HG03439 (cell line): ENCODE measurements around the gene GALNT17.

Source experiments
- ATAC-seq: cut with Tn5 transposase; IDR thresholded peaks from one replicate; pipeline ENCODE4 v1.9.1; 2021; ENCODE audit warnings: mild to moderate bottlenecking, moderate library complexity; ENCODE audit not compliant: unreplicated experiment

Gene GALNT17

DNA sequence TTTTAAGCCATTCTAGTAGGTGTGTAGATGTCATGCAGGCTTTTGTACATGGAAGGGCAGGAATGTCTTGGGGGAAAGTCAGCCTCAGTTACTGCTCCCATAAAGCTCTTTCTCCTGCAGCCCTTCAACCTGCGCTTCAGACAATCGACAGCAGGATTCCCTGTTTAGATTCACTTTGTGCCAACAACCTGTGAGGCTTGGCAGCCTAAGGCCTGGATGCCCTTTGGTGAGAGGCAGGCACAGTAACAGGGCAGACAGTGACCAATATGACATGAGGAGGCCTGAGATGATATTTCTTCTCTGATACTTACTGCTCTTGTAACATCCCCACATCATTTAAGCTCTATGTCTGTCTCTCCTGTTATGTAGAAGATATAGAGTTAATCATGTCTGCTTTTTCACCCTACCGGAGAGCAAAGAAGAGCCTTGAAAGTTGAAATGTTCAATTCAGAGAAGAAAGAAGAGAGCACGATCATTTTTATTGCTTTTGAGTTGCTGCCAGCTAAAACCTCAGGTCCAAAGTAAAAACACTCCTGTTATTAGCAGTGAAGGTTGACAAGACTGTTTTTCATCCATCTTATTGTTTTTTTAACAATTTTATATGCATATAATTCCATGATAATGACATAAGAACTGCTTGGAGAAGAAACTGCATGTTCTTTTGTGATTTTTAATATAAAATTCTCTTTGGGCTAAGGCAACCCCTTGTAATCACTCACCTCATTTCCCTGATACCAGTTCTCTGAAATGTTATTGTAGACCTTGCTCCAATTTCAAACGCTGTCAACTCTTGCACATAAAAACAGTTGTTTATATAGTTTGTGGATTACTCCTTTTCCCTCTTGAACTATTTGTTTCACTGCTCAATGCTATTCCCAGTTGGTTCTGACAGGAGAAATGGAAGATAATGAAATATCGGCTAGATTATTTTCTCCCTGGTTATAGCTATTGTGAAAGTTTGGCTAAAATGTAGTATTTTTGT is 140.9 kb downstream of the GALNT17 start:
- ATAC-seq: no peak

- no peak for ATAC-seq
These were observed 146.3 kb downstream of the GALNT17 start for GRCh38 chr7:71278257-71278656.

DNA sequence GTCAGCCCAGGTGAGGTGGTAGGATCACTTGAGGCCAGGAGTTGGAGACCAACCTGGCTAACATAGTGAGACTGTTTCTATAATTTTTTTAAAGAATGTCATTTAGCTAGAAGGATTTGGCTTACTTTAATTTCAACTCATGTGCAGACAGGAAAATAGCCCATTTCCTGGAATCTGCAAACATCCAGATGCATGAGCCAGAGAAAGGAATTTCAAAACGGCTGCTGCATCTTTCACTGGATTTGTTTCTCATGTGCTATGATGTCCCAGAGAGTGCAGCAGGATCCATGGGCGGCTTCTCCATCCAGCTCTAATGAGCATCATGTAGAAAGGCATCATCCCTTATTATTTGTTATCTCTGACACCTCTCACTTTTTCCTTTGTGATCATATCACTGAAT is 149.3 kb downstream of the GALNT17 start:
- ATAC-seq: no peak

GRCh38 chr7:71283802-71284201 is 151.9 kb downstream of the GALNT17 start:
- ATAC-seq: no peak

GRCh38 chr7:71285571-71286145 is 153.7 kb downstream of the GALNT17 start:
- ATAC-seq: no peak

DNA sequence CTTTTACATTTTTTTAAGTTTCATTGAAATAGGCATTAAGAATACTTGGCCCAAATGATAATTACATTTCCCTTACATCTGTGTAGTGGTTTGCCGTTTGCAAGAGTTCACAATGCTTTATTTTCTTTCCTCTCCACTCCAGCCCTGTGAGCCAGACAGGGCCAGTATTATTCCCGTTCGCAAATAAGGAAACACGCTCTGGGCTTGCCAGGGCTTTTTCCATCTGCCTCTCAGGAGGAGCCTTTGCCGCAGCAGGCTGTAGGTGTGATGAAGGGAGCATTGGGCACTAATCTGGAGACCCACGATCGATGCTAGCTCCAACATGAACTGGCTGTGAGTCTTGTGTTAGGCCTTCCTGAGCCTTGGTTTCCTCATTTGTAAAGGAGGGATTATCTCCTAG is 154.4 kb downstream of the GALNT17 start:
- no peak for ATAC-seq

GRCh38 chr7:71286924-71287323 is 155.0 kb downstream of the GALNT17 start:
- ATAC-seq: no peak

DNA sequence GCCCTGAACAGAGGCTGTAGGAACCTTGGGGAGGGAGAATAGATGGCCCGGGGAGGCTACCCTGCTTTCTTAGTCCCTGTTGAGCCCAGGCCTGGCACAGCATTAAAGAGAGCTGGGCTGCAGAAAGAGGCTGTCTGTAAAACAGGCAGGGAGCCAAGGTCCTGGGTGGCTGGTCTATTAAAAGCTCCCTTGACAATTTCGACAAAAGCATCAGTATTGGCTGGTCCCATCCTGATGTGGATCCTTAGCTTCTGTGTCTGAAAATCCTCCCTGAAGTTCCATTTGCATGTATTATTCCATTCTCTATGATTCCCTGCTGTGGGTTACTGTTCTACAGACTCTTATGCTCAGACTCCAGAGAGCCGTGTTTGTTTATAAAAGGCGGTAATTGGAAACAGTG is 158.5 kb downstream of the GALNT17 start:
- ATAC-seq: no peak

DNA sequence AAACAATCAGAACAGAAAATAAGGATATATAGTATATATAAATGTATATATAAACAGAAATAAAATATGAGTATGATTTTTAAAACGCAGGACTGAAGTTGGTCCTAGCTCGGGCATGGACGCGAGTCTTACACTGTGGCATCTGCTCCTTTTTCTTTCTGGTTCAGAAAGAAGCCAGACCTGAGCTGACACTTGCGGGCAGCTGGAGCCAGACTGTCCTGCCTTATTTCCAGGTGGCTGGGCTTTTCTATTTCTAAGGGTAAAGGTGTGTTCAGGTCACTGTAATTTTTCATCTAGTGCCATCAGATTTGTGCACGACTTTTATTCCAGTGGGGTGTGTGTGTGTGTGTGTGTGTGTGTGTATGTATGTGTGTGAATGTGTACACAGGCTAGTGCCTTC is 166.4 kb downstream of the GALNT17 start:
- ATAC-seq: no peak

DNA sequence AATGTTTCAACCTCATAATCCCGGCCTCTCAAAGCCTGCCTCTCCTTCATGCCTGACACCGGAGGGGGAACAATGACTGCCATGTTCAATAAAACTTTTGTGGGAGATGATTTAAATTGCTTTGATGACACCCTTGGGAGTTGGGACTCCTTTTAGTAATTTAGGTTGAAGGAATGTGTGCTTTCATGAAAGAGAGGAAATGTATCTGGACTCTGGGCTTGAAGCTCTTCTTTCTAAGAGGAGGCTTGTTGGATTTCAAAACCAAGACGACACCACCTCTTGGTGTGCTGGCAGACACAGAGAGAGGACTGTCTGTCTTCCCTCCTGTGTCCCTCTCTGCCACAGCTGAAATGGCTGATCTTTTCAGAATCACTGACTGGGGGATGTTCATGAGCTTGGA is 168.1 kb downstream of the GALNT17 start:
- no peak for ATAC-seq

- ATAC-seq: no peak
These were observed 168.7 kb downstream of the GALNT17 start for GRCh38 chr7:71300603-71301002.

GRCh38 chr7:71301167-71301566 is 169.2 kb downstream of the GALNT17 start:
- ATAC-seq: no peak

- no peak for ATAC-seq
These were observed 171.6 kb downstream of the GALNT17 start for GRCh38 chr7:71303566-71303965.

DNA sequence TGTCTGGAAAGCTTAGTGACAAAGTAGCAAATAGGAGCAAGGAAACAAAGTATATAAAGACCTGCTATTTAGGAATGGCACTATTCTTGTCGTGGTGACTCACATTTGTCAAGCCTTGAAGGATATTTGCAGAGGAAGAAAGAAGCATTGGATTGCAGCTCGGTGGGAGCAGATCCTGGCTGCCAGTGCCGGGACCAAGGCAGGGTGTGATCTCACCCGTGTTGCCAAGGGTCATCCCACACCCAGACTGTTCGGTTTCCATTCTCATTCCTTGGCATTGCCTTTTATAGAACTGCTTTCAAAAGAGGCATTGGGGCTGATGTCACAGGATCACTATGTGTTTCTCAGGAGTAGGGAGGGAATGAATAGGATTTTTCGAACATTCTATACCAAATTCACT is 176.2 kb downstream of the GALNT17 start:
- ATAC-seq: no peak

- ATAC-seq: no peak
These were observed 179.6 kb downstream of the GALNT17 start for GRCh38 chr7:71311576-71311975.

DNA sequence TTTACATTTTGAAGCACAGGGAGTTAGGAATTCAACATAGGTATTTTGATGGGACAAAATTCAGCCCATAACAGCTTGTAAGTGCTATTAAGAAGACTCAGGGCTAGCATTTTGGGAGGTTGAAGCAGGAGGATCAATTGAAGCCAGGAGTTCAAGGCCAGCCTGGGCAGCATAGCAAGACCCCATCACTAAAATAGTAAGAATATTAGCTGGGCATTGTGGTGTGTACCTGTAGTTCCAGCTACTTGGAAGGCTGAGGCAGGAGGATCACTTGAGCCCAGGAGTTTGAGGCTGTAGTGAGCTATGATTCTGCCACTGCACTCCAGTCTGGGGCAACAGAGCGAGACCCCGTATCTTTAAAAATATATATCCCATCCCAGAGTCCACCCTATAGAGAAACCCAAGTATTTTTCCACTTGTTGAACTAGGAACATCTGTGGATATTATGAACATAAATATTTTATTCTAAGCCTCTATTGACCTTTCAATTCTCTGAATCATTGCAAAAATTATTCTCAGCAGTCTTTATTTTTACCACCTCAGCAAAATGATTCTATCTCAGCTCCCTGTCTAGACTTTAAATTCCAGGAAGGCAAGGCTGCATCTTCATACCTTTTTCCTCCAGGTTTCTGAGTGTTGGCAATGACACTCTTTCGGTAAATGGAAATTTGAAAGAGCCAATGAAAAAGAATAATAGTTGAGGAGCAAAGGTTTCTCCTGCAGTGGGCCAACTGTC is 181.0 kb downstream of the GALNT17 start:
- no peak for ATAC-seq

DNA sequence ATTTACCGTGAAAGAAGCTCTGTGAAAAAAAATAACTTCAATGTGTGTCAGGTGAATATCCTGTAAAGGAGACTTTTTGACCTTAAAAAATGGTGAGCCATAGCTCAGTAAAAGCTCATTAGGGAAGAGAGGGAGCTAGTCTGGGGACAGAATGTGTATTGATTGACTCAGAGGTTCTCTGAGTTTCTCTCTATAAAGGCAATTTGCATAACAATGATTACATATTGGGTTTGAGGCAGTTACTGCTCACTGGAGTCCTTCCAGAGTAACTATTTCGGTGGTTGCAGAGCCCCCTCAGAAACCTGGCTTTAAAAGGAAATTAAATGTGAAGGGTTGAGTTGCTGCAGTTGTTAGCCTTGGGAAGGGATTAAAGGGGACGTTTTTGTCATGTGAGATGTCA is 181.6 kb downstream of the GALNT17 start:
- ATAC-seq: no peak

DNA sequence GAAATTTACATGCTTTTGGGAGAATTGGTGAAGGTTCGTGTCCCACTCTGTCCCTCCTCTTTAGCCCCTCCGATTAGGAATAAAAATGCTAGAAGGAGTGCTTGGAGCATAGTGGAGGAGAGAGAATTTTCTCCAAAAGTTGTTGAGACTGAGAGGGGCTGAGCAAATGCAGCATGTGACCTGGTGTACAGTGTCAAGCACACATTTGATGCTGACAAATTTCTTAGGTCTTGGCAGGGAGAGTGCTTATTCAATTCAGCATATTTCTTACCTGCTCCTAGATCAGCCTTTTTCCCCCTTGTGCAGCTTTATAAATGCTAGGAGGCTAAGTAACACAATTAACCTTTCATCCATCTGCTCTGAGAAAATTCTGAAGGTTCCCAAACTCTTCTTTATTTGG is 189.0 kb downstream of the GALNT17 start:
- no peak for ATAC-seq

- ATAC-seq: no peak
These were observed 190.3 kb downstream of the GALNT17 start for GRCh38 chr7:71322201-71322600.

- ATAC-seq: no peak
These were observed 191.8 kb downstream of the GALNT17 start for GRCh38 chr7:71323726-71324125.

GRCh38 chr7:71325151-71325550 is 193.2 kb downstream of the GALNT17 start:
- no peak for ATAC-seq

GRCh38 chr7:71326595-71326994 is 194.7 kb downstream of the GALNT17 start:
- ATAC-seq: no peak
